HG03565 (cell line): ENCODE results near the gene CUX1.

Experiments
- ATAC-seq: cut with Tn5 transposase; IDR thresholded peaks from one replicate; pipeline ENCODE4 v1.9.1; 2021; ENCODE audit warnings: mild to moderate bottlenecking, moderate library complexity; ENCODE audit not compliant: unreplicated experiment

The CUX1 gene

DNA sequence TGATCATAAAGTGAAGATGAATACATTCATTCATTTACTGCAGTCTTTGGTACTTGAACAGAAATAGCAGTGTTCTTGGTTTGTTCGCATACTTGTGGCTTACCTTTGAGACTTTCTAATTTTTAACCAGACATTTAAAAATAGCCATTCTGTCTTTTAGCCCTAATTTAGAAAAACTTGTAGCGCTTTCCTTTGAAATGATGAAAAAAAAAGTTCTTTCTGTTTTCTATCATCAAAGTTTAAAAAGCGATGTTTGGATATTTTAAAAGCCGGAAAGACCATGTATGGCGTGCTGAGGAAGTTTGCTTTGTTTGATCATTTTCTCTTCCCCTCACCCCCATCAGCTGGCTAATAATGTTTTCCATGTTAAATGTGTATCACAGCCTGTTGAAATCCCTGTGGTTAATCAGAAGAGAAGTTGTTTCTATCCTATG lies 116.3 kb downstream of the CUX1 start:
- ATAC-seq = no peak

DNA sequence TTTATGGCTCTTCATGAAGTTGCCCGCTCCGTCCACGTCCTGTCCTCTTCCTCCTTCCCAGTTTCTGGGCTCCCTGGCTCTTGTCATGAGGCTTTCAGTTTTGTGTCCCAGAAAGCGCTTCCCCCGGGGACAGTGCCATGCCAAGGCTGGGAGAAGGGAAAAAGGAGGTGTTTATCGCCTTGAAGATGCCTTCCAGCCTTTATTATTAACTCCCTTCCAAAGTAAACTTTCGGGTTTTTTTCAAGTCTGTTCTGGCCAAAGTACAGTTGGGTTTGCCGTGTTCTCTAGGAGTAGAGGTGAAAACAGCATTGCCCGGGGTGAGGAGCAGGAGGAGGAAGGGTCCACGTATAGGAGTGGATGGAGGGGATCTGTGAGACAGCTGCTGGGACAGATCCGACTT lies 117.2 kb downstream of the CUX1 start:
- no peak for ATAC-seq

DNA sequence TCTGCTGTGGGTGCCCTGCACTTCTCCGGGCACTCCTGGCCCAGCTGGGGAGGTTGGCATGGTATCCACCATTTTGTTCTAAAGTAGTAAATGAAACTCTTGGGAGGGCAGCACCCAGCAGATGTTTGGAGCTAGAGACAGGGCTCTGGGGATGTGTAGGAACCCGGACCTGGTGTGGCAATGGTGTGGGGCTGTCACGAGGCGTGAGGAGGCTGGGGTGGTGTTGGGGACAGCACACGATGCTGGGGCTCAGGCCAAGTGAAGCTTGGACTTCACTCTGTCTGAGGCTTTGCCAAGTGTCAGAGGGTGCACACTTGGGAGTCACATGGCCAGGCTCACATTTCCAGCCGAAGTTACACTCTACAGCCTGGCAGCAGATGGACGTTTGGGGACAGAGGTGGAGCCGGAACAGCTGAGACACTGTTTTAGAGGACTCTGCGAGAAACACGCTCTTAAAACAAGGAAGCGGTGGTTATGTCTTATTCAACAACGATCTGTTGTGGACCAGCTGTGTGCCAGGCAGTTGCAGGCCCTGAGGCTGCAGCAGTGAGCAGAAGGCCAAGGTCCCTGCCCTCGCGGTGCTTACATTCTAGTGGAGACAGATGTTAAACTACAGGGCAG lies 118.2 kb downstream of the CUX1 start:
- ATAC-seq = no peak

DNA sequence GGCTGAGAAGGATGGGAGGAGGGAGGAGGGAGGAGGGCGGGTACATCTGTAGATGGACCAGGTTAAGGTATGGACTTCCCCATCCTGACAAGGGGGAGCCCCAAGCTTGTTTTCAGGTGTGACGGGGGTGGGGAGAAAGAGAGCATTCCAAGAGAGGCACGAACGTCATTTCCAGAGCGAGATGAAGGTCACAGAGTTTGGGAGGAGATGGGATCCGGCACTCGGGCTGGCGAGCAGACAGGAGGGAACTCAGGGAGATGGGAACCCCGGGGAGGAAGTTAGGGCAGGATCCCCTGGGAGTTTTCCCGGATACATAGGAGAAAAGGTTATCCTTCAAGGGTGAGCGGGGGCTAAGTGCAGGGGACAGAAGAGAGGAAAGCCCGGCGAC lies 118.8 kb downstream of the CUX1 start:
- no peak for ATAC-seq

DNA sequence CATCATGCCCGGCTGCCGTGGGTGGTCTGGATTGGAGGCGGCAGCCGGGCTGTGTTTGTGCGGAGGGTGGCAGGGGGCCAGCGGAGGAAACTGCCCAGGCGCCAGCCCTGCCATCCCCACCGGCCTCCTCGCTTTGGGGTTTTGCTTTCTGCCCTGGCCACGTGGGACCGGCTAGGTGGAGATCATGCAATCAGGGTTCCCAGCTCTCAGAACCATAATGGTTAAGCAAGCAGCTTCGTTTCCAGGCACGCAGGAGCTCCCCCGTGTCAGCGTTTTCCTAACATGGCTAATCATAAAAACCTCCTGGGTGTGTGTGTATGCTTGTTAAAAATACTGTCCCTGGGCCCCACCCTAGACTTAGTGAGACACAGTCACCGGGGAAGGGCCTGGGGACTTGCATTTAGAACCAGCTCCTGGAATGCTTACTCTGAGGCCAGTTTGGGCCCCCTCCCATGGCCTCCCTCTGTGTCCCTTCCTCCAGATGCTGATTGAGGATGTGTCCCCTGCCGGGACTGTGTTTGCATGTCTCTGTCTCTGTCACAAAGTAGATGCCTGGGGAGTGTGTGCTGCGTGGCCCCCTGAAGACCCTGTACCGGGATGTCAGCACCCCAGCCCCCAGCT lies 119.3 kb downstream of the CUX1 start:
- ATAC-seq = no peak

DNA sequence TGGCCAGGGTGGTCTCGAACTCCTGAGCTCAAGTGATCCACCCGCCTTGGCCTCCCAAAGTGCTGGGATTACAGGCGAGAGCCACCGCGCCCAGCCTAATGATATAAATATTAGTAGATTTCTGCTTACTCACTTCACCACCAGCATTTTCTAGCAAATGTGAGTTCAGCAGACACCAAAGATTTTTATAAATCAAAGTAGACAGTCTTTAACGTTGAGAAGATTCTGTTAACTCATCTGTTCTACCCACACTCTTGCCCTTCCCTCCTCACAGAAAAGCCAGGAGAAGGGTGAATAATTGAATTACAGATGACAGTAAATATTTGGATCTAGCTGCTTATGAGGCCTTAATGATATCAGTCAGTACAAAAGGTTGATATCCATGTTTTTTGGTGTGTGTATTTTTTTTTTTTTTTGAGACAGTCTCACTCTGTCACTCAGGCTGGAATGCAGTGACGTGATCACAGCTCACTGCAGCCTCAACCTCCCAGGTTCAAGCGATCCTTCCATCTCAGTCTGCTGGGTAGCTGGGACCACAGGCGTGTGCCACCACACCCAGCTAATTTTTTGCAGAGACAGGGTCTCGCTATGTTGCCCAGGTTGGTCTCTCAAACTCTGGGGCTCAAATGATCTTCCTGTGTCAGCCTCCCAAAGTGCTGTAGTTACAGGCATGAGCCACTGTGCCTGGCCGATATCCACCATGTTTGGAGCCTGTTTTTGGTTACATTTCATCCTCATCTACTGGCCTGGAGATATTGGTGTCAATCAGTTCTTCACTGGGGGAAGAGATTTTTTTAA lies 120.5 kb downstream of the CUX1 start:
- no peak for ATAC-seq

DNA sequence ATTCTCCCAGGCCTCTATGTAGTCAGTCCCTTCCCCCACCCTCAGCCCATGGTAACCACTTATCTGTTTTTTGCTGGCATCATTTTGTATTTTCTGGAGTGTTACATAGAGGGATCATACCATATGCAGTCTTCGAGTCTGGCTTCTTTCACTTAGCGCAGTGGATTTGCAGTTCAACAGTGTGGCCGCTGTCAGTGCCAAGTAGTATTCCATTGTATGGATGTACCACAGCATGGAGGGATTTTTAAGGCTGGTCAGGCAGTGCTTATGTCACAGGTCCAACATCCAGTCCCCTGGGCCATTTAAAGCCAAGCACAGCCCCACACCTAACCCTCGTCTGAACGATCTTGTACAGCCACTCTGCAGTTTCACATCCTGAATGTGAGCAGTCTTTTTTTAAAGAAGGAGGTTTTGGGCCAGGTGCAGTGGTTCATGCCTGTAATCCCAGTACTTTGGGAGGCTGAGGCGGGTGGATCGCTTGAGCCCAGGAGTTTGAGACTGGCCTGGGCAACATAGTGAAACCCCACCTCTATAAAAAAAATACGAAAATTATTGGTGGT lies 121.8 kb downstream of the CUX1 start:
- ATAC-seq = no peak

DNA sequence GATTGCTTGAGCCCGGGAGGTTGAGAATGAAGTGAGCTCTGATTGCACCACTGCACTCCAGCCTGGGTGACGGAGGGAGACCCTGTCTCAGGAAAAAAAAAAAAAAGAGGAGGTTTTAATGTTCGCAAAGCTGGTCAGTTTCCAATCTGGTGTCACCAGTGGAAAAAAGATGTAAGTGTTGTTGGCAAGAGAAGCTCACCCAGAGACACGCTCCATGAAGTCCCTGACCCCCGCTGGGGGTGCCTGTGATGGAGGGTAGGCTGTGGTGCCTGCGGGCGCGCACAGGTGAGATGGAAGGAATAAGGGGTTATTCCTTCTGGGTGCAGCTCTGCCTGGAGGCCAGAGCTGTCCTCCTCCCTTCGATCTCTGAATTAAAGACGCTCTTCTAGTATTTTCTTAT lies 122.7 kb downstream of the CUX1 start:
- ATAC-seq = no peak

DNA sequence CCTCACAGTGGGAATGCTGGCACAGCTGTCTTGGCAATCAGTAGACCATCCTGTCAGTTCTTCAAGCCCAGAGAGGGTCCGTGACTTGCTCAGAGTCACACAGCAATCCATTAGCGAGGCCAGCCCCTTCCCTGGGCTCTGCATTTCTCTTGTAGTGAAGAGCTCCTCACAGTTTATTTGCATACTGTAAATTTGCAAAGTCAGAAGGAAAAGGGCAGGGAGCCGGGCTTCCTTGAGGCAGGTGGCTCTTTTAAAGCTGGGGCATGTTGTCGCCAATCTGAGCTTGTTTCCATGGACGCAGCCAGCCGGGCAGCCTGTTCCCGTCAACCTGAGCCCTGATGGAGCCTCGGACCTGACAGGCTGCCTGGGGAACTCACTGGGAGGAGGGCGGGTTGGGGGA lies 123.4 kb downstream of the CUX1 start:
- ATAC-seq = no peak

DNA sequence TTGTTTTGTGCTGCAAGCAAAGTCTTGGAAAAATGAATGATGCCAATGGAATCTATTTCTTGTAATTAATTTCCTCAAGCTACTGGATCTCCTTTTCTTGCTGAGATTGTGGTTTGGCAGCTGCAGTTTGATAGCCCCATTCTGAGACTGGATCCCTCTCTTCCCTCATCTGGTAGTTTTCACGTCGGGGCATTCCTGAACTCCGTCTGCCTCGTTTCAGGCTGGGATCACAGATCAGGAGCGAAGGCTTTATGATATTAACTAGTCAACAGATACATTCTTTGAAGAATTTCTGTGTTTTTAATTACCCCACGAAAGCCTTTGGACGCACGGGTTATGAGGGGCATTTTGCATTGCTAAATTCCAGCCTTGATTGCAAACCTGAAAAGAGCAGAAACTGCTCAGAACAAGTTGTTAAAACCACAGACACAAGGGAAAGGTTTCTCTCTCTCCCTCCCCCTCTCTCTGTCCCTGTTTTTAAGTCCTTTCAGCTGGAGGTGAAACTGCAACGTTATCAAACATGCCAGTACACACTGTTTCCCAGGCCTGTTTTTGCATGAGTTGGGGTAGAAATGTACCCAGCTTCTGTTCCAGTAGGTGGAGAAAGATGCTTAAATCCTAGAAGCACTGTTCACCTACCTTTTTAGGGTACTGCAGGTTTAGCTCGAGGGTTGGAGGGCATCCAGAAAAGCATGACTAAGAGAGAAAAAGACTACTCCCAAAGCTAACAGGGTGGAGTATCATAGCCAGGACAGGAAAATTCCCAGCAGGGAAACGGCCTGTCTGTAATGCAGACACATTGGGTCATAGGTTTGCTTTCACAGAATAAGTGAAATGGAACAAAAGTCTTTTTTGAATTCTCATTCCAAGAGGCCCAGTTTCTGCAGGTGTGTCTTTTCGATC lies 124.3 kb downstream of the CUX1 start:
- no peak for ATAC-seq

DNA sequence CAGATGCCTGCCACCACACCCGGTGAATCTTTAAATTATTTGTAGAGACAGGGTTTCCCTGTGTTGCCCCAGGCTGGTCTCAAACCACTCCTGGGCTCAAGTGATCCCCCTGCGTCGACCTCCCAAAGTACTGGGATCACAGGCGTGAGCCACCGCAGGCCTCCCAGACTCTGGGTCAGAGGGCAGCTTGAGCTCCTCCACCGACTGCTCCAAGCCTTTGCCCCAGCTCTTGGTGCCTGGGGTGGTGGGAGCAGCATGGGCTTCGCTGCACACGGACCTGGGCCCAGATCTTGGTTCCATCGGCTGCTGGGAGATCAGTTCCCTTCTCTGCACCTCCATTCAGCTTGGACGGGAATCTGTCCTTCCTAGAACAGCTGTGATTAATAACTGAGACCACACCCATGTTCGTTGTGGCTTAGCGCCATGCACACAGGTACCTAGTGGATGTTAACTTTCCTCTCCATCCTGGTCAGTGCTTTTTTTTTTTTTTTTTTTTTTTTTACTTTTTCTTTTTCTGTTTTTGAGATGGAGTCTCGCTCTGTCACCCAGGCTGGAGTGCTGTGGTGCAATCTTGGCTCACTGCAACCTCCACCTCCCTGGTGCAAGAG lies 125.3 kb downstream of the CUX1 start:
- ATAC-seq = no peak

DNA sequence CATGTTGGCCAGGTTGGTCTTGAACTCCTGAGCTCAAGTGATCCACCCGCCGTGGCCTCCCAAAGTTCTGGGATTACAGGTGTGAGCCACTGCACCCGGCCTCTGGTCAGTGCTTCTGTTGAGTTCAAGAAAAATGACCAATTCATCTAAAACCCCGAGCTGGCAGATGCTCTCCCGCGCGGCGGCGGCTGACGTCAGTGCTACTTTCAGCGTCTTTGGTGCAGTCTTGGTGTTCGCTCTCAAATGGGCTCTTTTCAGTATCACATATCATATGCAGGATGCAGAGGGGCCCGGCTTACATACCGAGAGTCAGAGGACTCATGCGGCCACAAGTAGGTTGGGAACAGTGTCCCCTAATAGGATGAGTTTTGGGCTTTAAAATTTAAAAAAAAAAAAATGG lies 125.9 kb downstream of the CUX1 start:
- no peak for ATAC-seq

DNA sequence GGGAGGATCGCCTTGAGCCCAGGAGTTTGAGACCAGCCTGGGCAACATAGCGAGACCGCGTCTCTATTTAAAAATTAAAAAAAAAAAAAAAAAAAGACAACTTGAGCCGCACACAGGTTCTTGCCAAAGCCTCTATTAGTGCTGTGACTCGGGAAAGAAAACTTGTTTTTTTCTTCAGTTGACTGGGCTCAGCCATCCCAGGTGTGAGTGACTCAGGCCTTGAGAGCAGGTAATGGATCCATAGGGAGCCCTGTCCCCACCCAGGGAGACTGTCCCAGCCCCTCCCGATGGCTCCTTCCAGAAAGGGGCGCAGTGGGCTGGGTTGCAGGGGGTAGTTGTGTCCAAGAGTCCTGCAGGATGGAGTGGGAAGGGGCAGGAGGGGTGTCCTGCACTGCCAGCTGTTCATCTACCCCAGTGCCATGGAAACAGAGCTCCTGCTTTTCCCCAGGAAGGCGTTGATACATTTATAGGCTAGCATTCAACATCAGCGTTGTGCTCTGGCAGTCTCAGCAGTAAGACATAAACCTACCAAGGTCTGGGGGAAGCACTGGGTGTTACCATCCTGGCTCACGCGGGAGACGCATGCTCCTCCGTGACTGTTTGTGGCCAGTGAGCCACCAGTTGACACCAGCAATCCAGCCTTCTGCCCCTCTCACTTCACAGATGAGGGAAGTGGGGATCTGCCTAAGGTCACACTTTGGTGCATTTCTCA lies 126.6 kb downstream of the CUX1 start:
- no peak for ATAC-seq

DNA sequence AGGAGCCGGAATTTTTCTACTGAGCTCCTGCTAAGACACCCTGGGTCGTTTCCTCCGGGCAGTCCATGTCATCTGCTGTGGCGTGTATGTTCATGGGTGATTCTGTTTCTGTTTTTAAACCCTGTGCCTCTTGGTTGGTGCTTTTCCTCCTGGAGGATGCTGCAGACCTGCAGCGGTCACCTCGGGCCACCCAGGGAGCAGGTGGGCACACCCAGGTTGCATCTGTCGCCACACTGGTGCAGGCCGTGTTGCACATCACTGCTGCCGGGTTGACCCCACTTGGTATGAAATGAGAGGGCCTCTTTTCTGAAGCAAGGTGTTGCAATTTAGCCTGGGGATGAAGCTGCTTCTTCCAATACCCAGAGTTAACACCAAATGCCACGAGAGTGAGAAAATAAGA lies 127.2 kb downstream of the CUX1 start:
- no peak for ATAC-seq

DNA sequence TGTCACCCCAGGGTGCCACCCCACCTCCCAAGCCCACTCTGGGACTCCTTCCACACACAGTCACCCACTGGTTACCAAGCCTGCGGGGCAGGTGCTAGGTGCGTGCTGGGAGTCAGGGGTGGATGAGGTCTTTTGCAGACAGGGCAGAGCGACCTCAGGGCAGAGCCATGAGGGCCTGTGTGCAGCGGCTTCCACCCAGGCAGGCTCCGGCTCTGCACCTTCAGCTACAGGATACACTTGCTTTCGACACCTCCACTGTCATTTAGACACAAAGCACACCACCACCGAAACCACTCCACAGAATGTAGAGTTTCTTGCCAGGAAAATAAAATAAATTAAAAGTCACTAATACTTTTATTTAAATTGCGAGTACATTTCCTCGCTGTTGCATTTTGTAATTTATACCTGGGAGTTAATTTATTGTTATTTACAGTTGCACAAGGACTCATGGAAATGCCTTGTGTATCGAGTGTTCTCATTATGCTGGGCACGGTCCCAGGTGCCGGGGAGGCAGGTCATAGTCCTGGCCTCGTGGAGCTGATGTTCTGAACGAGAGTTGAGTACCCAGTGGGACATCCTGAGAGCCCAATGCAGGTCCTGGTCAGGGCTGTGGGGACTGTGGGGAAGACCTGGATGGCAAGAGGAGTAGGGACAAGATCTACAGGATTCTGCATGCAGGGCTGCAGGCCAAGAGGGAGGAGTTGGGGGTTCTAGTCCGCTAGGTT lies 127.8 kb downstream of the CUX1 start:
- ATAC-seq = no peak

DNA sequence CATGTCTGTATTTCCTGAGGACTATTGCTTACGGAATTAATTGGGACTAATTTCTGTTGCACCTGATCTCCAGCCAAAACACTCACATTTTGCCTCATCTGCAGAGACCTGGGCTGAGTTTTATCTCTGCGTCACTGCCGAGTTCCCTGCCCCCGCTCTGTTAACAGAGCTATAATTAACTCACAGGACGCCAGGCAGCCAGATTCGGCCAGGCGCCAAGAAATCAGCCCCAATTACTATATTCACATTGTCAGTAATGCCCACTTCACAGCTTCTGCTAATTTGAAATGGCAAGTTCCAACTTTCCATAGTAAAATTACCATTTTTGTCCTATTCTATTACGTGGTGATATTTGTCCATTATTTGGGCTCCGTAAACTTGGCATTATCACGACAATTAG lies 130.5 kb downstream of the CUX1 start:
- ATAC-seq = no peak

DNA sequence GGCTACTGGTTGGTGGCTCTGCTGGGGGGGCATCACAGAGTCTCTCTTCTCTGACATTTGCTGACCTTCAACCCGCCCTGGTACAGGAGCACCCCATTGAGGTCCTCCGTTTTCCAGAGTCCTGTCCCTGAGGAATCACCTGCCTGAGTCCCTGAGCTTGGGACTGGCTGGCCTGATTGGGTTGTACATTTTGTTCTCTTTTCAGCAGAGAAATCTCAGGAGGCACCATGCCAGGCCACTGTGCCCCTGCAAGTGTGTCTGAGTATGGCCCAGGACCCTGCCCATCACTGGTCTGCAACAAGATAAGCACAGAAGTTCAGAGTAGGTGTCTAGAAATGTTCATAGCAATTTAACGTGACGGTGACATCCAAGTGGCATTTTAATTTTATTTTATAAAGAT lies 131.2 kb downstream of the CUX1 start:
- no peak for ATAC-seq

DNA sequence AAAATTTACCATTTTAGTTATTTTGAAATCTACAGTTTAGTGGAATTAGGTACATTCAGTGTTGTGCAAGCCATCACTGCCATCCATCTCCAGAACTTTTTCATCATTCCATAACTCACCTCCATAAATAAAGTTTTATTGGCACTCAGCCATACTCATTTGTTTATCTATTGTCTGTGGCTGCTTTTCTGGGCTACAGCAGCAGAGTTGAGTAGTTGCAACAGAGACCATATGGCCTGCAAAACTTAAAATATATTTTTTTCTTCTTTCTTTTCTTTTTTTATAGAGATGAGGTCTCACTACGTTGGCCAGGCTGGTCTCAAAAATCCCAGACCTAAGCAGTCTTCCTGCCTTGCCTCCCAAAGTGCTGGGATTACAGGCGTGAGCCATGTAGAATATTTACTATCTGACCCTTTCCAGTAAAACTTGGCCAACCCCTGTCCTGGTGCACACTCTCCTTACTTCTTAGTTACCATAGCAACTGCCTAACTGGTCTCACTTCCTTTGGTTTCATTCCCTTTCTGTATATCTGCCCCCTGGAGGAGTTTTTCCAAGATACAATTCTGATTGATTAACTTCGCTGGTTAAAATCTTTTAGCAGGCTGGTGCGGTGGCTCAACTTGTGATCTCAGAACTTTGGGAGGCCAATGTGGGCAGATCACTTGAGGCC lies 133.2 kb downstream of the CUX1 start:
- ATAC-seq = no peak

DNA sequence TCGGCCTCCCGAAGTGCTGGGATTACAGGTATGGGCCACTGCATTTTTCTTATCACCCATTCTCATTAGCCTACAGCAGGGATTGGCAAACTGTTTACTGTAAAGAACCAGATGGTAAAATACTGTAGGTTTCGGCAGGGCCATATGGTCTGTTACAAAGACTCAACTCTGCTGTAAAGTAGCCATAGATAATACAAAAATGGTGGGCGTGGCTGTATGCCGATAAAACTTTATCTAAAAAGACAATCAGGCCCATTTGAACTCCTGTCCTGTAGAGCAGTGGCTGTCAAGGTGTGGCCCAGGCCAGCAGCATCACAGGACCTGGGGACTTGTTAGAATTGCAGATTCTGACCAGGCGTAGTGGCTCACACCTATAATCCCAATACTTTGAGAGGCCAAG lies 134.3 kb downstream of the CUX1 start:
- ATAC-seq = no peak
